AG04449 (cell line): ENCODE data around the gene GJC1.

Experiments
- CTCF ChIA-PET: fragments of 350-600 bp; formaldehyde crosslinking; extraction: SDS; loops from one replicate; lab custom pipeline; 2021; ENCODE audit warnings: antibody characterized with exemption; lab: Yijun Ruan, JAX
- POLR2A ChIA-PET: fragments of 400-600, 350-600 bp; formaldehyde crosslinking; extraction: SDS; loops from one replicate; lab custom pipeline; 2020; ENCODE audit warnings: antibody characterized with exemption, inconsistent platforms; lab: Yijun Ruan, JAX
- DNase-seq: peaks from one replicate; pipeline ENCODE4 v3.0.0-alpha.2; 2010; ENCODE audit warnings: low read depth, low spot score
- H3K4me3 ChIP-seq: 2 replicates; pipeline ENCODE4 v1.5.1; 2011; ENCODE audit warnings: low read depth, mild to moderate bottlenecking, control low read depth, low read length
- CTCF ChIP-seq: IDR thresholded peaks from one replicate; pipeline ENCODE4 v1.5.1; 2011; ENCODE audit warnings: mild to moderate bottlenecking, moderate library complexity, low read length, control low read depth, inconsistent platforms; ENCODE audit not compliant: insufficient read depth; ENCODE audit errors: missing control alignments

GJC1 gene

GRCh38 chr17:44848961-44849489, 18.9 kb upstream of the GJC1 start:
- no peak for DNase-seq
- ChIA-PET POLR2A (no interaction called here), CTCF (interaction anchor here (0.9 to 8.6 kb wide), 3 partner anchors 10 to 71 kb away, joined by 3 to 89 read pairs (median 80); no protein-coding TSS in a partner anchor)
- TF ChIP-seq CTCF, result no peak
- no peak overlapping the region for H3K4me3 ChIP-seq

GRCh38 chr17:44848257-44848795, 18.2 kb upstream of the GJC1 start:
- ChIA-PET POLR2A (no interaction called here), CTCF (interaction anchor here (0.9 to 8.6 kb wide), 6 partner anchors 10 to 71 kb away, joined by 3 to 89 read pairs (median 4); no protein-coding TSS in a partner anchor)
- TF ChIP-seq CTCF, result no peak
- no peak for DNase-seq
- H3K4me3 ChIP-seq, result no peak overlapping the region

GRCh38 chr17:44847586-44847985, 17.5 kb upstream of the GJC1 start, which contains the start of gene HIGD1B:
Gene HIGD1B (plus strand): TSS chr17:44847883. CDS start chr17:44848153, 270 bp downstream.
- ChIA-PET CTCF (interaction anchor here (1.0 to 8.6 kb wide), 5 partner anchors 15 to 70 kb away, joined by 3 to 89 read pairs (median 4); no protein-coding TSS in a partner anchor), POLR2A (no interaction called here)
- no peak for TF ChIP-seq CTCF
- H3K4me3 ChIP-seq, result no peak within 1 kb of the TSS
- DNase-seq, result no peak

GRCh38 chr17:44846206-44846605, 16.1 kb upstream of the GJC1 start:
- POLR2A ChIA-PET, result interaction anchor here (0.7 kb wide), 1 partner anchor 174 kb away, joined by 3 read pairs; no protein-coding TSS in a partner anchor
- no peak for TF ChIP-seq CTCF
- CTCF ChIA-PET, result interaction anchor here (0.9 to 8.6 kb wide), 6 partner anchors 10 to 176 kb away, joined by 3 to 89 read pairs (median 10); no protein-coding TSS in a partner anchor
- DNase-seq, result no peak
- H3K4me3 ChIP-seq, result no peak overlapping the region

- no peak overlapping the region for H3K4me3 ChIP-seq
- CTCF ChIA-PET, result interaction anchor here (0.7 to 8.6 kb wide), 13 partner anchors 8 to 67 kb away, joined by 3 to 89 read pairs (median 5); no protein-coding TSS in a partner anchor
- TF ChIP-seq CTCF, result peak; percentile 9
- POLR2A ChIA-PET, result interaction anchor here (1.4 kb wide), 1 partner anchor 65 kb away, joined by 3 read pairs; no protein-coding TSS in a partner anchor
- DNase-seq, result no peak
These were observed 14.3 kb upstream of the GJC1 start for GRCh38 chr17:44844390-44844830.

GRCh38 chr17:44842748-44843147, 12.7 kb upstream of the GJC1 start:
- POLR2A ChIA-PET, result no interaction called here
- CTCF ChIA-PET, result interaction anchor here (1.0 to 1.6 kb wide), 5 partner anchors 22 to 80 kb away, joined by 3 to 10 read pairs (median 5); no protein-coding TSS in a partner anchor
- H3K4me3 ChIP-seq, result no peak overlapping the region
- DNase-seq, result no peak
- no peak for TF ChIP-seq CTCF
